ENCODE data around the gene CLDN18. TPM values are rescaled to one million over a fixed set of nuclear protein-coding genes. Genes with fewer than 3 reads are reported as not detected.

Gene CLDN18
- total RNA-seq, 1 donor from 2014 or later, result 162 TPM

- peaks cover 49% of the 10 kb centered on the region for H3K36me3 ChIP-seq
- no peak for TF ChIP-seq CTCF (IDR thresholded peaks at IDR 0.05)
- peaks cover 17% of the 10 kb centered on the region for H3K4me1 ChIP-seq
- intact Hi-C loops (cut with DNase I), result no loop called here
- ATAC-seq (peak in 1 of 2 donors; percentile 23), DNase-seq (no peak)
- no peak overlapping the region for H3K27ac ChIP-seq
- H3K27me3 ChIP-seq (ENCODE audit: low read depth), result no peaks in the 10 kb centered on the region
- H3K4me3 ChIP-seq, result no peak overlapping the region
- no peaks in the 10 kb centered on the region for H3K9me3 ChIP-seq
Measured at GRCh38 chr3:138025553-138025952, 15.6 kb downstream of the CLDN18 start.

DNA sequence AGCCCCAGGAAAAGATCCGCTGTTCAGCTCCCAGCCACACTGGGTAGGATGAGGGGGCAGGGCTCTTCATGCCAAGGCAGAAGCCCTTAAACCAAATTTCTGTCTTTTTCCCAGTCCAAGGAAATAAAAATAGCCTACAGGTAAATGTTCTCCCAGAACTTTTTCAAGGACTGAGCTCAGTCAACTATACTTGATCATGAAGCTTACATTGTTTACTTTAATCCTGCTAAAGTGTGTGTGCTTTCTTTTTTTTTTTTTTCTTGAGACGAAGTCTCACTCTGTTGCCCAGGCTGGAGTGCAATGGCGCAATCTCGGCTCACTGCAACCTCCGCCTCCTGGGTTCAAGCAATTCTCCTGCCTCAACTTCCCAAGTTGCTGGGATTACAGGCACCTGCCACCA, 17.9 kb downstream of the CLDN18 start:
- intact Hi-C loops (cut with DNase I), result no loop called here
- H3K27me3 ChIP-seq (ENCODE audit: low read depth), result no peaks in the 10 kb centered on the region
- DNase-seq, result no peak
- no peak for TF ChIP-seq CTCF (IDR thresholded peaks at IDR 0.05)
- H3K4me1 ChIP-seq, result peaks cover 12% of the 10 kb centered on the region
- H3K4me3 ChIP-seq, result no peak overlapping the region
- no peaks in the 10 kb centered on the region for H3K9me3 ChIP-seq
- ATAC-seq, result peak; percentile 70 to 85
- no peak overlapping the region for H3K27ac ChIP-seq
- H3K36me3 ChIP-seq, result peaks cover 52% of the 10 kb centered on the region

- Histone ChIP-seq H3K36me3 (peaks cover 43% of the 10 kb centered on the region), H3K4me3 (no peak overlapping the region), H3K4me1 (peaks cover 12% of the 10 kb centered on the region), H3K9me3 (no peaks in the 10 kb centered on the region), H3K27ac (no peak overlapping the region), H3K27me3 (ENCODE audit: low read depth) (no peaks in the 10 kb centered on the region)
- ATAC-seq (no peak), DNase-seq (no peak)
- intact Hi-C loops (cut with DNase I), result no loop called here
- no peak for TF ChIP-seq CTCF (IDR thresholded peaks at IDR 0.05)
Measured at GRCh38 chr3:138030734-138031280, 20.8 kb downstream of the CLDN18 start.

DNA sequence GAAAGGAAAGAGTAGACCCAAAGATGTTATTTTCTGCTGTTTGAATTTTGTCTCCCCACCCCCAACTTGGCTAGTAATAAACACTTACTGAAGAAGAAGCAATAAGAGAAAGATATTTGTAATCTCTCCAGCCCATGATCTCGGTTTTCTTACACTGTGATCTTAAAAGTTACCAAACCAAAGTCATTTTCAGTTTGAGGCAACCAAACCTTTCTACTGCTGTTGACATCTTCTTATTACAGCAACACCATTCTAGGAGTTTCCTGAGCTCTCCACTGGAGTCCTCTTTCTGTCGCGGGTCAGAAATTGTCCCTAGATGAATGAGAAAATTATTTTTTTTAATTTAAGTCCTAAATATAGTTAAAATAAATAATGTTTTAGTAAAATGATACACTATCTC, 21.6 kb downstream of the CLDN18 start:
- Histone ChIP-seq H3K27ac (no peak overlapping the region), H3K9me3 (no peaks in the 10 kb centered on the region), H3K36me3 (peaks cover 40% of the 10 kb centered on the region), H3K27me3 (ENCODE audit: low read depth) (no peaks in the 10 kb centered on the region), H3K4me3 (no peak overlapping the region), H3K4me1 (peaks cover 12% of the 10 kb centered on the region)
- ATAC-seq (no peak), DNase-seq (no peak)
- no peak for TF ChIP-seq CTCF (IDR thresholded peaks at IDR 0.05)
- intact Hi-C loops (cut with DNase I), result no loop called here

DNA sequence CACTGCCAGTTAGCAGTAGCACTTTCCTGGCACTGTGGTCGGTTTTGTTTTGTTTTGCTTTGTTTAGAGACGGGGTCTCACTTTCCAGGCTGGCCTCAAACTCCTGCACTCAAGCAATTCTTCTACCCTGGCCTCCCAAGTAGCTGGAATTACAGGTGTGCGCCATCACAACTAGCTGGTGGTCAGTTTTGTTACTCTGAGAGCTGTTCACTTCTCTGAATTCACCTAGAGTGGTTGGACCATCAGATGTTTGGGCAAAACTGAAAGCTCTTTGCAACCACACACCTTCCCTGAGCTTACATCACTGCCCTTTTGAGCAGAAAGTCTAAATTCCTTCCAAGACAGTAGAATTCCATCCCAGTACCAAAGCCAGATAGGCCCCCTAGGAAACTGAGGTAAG, 22.6 kb downstream of the CLDN18 start:
- H3K4me3 ChIP-seq, result no peak overlapping the region
- H3K4me1 ChIP-seq, result peaks cover 6% of the 10 kb centered on the region
- DNase-seq (no peak), ATAC-seq (no peak)
- H3K36me3 ChIP-seq, result peaks cover 40% of the 10 kb centered on the region
- H3K27ac ChIP-seq, result no peak overlapping the region
- no peaks in the 10 kb centered on the region for H3K27me3 ChIP-seq (ENCODE audit: low read depth)
- intact Hi-C loops (cut with DNase I), result no loop called here
- no peaks in the 10 kb centered on the region for H3K9me3 ChIP-seq
- no peak for TF ChIP-seq CTCF (IDR thresholded peaks at IDR 0.05)

All from lower lobe of right lung (tissue), 2 donors.